DND-41 (cell line): ENCODE results near the gene AOC2.
A peak's percentile ranks its signal among the peaks of the same experiment; 100 is the strongest.

Experiments
- ATAC-seq: fragments of 200-7000 bp; cut with Tn5 transposase; 3 replicates; pipeline ENCODE4 v1.9.1; 2021; ENCODE audit warnings: low read depth; ENCODE audit not compliant: insufficient read depth
- DNase-seq: peaks from one replicate; pipeline ENCODE4 v3.0.0-alpha.2; 2020
- H2AFZ ChIP-seq: 2 replicates; pipeline ENCODE4 v1.6.0; 2012; ENCODE audit warnings: low read depth, low read length
- H3K27ac ChIP-seq: 2 replicates; pipeline ENCODE4 v1.5.1; 2012; ENCODE audit warnings: low read length, inconsistent platforms
- H3K27me3 ChIP-seq: fragments of 200-600 bp; sonication (generic); 2 replicates; pipeline ENCODE4 v1.6.0; 2012; ENCODE audit warnings: low read length, mild to moderate bottlenecking, inconsistent platforms; ENCODE audit not compliant: insufficient read depth, poor library complexity
- H3K36me3 ChIP-seq: 2 replicates; pipeline ENCODE4 v1.5.1; 2012; ENCODE audit warnings: low read length, inconsistent platforms; ENCODE audit not compliant: insufficient read depth
- H3K4me1 ChIP-seq: 2 replicates; pipeline ENCODE4 v1.5.1; 2012; ENCODE audit warnings: mild to moderate bottlenecking, low read length; ENCODE audit not compliant: insufficient read depth
- H3K4me2 ChIP-seq: 2 replicates; pipeline ENCODE4 v1.6.0; 2012; ENCODE audit warnings: mild to moderate bottlenecking, moderate library complexity, low read length, inconsistent platforms; ENCODE audit not compliant: insufficient read depth
- H3K4me3 ChIP-seq, 2 experiments: fragments of 200-600 bp in 1 of 2; shearing (Covaris generic) in 1 of 2; 2 replicates each; pipeline ENCODE4 v1.5.1; 2012 to 2016; ENCODE audit warnings: inconsistent platforms in 2 of 2, low read length in 2 of 2, mild to moderate bottlenecking in 2 of 2, low read depth in 1 of 2, moderate library complexity in 1 of 2
- H3K79me2 ChIP-seq: 2 replicates; pipeline ENCODE4 v1.6.0; 2012; ENCODE audit warnings: low read length, inconsistent platforms; ENCODE audit not compliant: insufficient read depth
- H3K9ac ChIP-seq: 2 replicates; pipeline ENCODE4 v1.6.0; 2012; ENCODE audit warnings: low read depth, mild to moderate bottlenecking, inconsistent platforms, low read length, moderate library complexity
- H3K9me3 ChIP-seq: 2 replicates; pipeline ENCODE4 v1.5.1; 2012; ENCODE audit warnings: low read length, moderate library complexity, mild to moderate bottlenecking, inconsistent platforms; ENCODE audit not compliant: insufficient read depth, severe bottlenecking
- H4K20me1 ChIP-seq: 2 replicates; pipeline ENCODE4 v1.6.0; 2012; ENCODE audit warnings: low read length; ENCODE audit not compliant: insufficient read depth
- EZH2 ChIP-seq: IDR thresholded peaks from 3 replicates; pipeline ENCODE4 v1.6.1; 2012; ENCODE audit warnings: borderline replicate concordance, low read depth, mild to moderate bottlenecking, moderate library complexity, low read length, inconsistent platforms; ENCODE audit not compliant: severe bottlenecking
- TF ChIP-seq, protein P1 (sequence below): IDR thresholded peaks from 2 replicates; pipeline ENCODE4 v1.5.1; 2012; ENCODE audit warnings: borderline replicate concordance, low read length, moderate library complexity, mild to moderate bottlenecking; ENCODE audit not compliant: poor library complexity, severe bottlenecking; ENCODE audit errors: extremely low read depth

Gene AOC2

DNA sequence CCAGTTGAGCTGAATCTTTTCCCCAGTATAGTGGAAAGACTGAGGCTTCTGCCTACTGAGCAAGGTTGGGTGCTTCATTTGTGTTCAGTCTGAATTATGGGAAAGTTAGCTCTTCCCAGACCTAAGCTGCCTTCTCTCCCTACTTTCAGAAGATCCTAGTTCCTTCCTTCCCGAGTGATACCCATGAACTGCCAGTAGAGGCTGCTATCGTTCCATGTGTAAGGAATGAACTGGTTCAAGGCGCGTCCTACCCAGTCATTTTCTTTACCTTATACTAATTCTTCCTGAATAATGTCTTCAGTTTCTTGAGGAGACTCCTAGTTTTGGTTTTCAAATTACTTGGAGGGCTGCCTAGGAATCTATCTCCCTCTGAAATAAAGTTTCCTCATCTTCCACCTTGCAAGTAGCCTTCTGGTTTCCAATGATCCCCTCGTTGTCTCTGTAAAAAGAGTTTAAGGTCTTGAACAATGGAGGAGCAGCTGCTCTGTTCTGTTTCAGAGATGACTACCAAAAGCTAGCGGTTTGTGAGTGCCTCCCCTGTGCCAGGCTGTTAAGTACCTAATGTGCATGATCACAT, 934 bp upstream of the AOC2 start:
- 0 out of 3 replicates have a peak, but pooled peaks have one; percentile 47 for ATAC-seq
- no peak overlapping the region for H3K27ac ChIP-seq
- peak; percentile 21 for DNase-seq
- no peak overlapping the region for H3K4me3 ChIP-seq
- H2AFZ ChIP-seq: no peak overlapping the region
- no peaks in the 10 kb centered on the region for H3K4me1 ChIP-seq
- H3K4me2 ChIP-seq: no peak overlapping the region
- no peaks in the 10 kb centered on the region for H3K9me3 ChIP-seq
- H3K79me2 ChIP-seq: no peaks in the 10 kb centered on the region
- peaks cover 20% of the 10 kb centered on the region for H4K20me1 ChIP-seq
- no peak overlapping the region for H3K9ac ChIP-seq
- TF ChIP-seq EZH2: no peak
- TF ChIP-seq, protein P1, sequence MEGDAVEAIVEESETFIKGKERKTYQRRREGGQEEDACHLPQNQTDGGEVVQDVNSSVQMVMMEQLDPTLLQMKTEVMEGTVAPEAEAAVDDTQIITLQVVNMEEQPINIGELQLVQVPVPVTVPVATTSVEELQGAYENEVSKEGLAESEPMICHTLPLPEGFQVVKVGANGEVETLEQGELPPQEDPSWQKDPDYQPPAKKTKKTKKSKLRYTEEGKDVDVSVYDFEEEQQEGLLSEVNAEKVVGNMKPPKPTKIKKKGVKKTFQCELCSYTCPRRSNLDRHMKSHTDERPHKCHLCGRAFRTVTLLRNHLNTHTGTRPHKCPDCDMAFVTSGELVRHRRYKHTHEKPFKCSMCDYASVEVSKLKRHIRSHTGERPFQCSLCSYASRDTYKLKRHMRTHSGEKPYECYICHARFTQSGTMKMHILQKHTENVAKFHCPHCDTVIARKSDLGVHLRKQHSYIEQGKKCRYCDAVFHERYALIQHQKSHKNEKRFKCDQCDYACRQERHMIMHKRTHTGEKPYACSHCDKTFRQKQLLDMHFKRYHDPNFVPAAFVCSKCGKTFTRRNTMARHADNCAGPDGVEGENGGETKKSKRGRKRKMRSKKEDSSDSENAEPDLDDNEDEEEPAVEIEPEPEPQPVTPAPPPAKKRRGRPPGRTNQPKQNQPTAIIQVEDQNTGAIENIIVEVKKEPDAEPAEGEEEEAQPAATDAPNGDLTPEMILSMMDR: peak; percentile 77
- peaks cover 60% of the 10 kb centered on the region for H3K36me3 ChIP-seq
- no peaks in the 10 kb centered on the region for H3K27me3 ChIP-seq

DNA sequence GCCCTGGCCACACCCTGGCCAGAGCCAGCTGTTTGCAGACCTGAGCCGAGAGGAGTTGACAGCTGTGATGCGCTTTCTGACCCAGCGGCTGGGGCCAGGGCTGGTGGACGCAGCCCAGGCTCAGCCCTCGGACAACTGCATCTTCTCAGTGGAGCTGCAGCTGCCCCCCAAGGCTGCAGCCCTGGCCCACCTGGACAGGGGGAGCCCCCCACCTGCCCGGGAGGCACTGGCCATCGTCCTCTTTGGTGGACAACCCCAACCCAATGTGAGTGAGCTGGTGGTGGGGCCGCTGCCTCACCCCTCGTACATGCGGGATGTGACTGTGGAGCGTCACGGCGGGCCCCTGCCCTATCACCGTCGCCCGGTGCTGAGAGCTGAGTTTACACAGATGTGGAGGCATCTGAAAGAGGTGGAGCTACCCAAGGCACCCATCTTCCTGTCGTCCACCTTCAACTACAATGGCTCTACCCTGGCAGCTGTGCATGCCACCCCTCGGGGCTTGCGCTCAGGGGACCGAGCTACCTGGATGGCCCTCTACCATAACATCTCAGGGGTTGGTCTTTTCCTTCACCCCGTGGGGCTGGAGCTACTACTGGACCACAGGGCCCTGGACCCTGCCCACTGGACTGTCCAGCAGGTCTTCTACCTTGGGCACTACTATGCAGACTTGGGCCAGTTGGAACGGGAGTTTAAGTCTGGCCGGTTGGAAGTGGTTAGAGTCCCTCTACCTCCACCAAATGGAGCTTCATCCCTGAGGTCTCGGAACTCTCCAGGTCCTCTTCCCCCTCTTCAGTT, 578 bp downstream of the AOC2 start:
- DNase-seq: no peak
- peaks cover 16% of the 10 kb centered on the region for H4K20me1 ChIP-seq
- no peaks in the 10 kb centered on the region for H3K27me3 ChIP-seq
- H3K79me2 ChIP-seq: no peaks in the 10 kb centered on the region
- ATAC-seq: no peak
- no peak overlapping the region for H3K9ac ChIP-seq
- H3K36me3 ChIP-seq: peaks cover 48% of the 10 kb centered on the region
- no peak overlapping the region for H3K27ac ChIP-seq
- no peaks in the 10 kb centered on the region for H3K4me1 ChIP-seq
- TF ChIP-seq, protein P1: no peak
- TF ChIP-seq EZH2: no peak
- no peaks in the 10 kb centered on the region for H3K9me3 ChIP-seq
- no peak overlapping the region for H3K4me2 ChIP-seq
- H3K4me3 ChIP-seq: no peak overlapping the region
- H2AFZ ChIP-seq: no peak overlapping the region

DNA sequence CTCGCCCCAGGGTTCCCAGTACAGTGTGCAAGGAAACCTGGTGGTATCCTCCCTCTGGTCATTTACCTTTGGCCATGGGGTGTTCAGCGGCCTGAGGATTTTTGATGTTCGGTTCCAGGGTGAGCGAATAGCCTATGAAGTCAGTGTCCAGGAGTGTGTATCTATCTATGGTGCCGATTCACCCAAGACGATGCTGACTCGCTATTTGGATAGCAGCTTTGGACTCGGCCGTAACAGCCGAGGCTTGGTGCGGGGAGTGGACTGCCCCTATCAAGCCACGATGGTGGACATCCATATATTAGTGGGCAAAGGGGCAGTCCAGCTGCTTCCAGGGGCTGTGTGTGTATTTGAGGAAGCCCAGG, 1.2 kb downstream of the AOC2 start:
- DNase-seq (no peak), ATAC-seq (no peak)
- Histone ChIP-seq H3K27ac (no peak overlapping the region), H4K20me1 (peaks cover 16% of the 10 kb centered on the region), H3K36me3 (peaks cover 48% of the 10 kb centered on the region), H3K4me3 (no peak overlapping the region), H3K4me1 (no peaks in the 10 kb centered on the region), H3K79me2 (no peaks in the 10 kb centered on the region), H3K9me3 (no peaks in the 10 kb centered on the region), H2AFZ (no peak overlapping the region), H3K27me3 (no peaks in the 10 kb centered on the region), H3K9ac (no peak overlapping the region), H3K4me2 (no peak overlapping the region)
- no peak for TF ChIP-seq EZH2
- TF ChIP-seq, protein P1: no peak
